GM13976 (cell line): ENCODE data around the gene GSG1L.
A peak's percentile ranks its signal among the peaks of the same experiment; 100 is the strongest.

Experiments used
- DNase-seq: peaks from one replicate; pipeline ENCODE4 v3.0.0; 2012; ENCODE audit warnings: low spot score
- CTCF ChIP-seq: IDR thresholded peaks from 2 replicates; pipeline ENCODE4 v1.5.1; 2012; ENCODE audit warnings: borderline replicate concordance, mild to moderate bottlenecking; ENCODE audit not compliant: insufficient read depth; ENCODE audit errors: extremely low read depth, missing control alignments, control extremely low read depth
- in situ Hi-C: fragments of 300-500 bp; cut with MboI; formaldehyde crosslinking; loops from one replicate; pipeline ENCODE4 v1.12.0; 2022; ENCODE audit warnings: low sequenced_read_pairs, mixed read lengths, inconsistent platforms; ENCODE audit not compliant: unreplicated experiment

GSG1L gene

GRCh38 chr16:27838536-27839175 lies 224.9 kb downstream of the GSG1L start:
- no peak for DNase-seq
- TF ChIP-seq CTCF, result no peak
- in situ Hi-C loops, result no loop called here

DNA sequence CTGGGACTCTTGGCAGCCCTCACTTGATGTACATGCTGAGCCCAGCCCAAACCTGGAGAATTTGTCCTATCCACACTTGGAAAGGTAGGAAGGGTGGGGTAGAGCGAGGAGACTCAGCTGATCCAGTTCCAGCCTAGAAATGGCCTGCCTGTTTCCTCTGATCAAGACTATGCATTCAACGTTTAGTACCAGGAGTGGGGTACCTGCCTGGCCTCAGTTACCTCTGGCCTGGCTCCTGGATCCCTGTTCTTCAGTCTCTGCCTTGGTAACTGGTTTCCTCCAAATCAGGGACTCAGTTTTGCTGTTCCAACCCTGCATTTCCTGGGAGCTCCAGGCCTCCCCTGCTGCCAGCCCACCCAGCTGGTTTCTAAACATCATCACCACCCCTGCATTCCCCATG lies 233.5 kb downstream of the GSG1L start:
- in situ Hi-C loops, result no loop called here
- no peak for TF ChIP-seq CTCF
- DNase-seq, result peak; percentile 3

DNA sequence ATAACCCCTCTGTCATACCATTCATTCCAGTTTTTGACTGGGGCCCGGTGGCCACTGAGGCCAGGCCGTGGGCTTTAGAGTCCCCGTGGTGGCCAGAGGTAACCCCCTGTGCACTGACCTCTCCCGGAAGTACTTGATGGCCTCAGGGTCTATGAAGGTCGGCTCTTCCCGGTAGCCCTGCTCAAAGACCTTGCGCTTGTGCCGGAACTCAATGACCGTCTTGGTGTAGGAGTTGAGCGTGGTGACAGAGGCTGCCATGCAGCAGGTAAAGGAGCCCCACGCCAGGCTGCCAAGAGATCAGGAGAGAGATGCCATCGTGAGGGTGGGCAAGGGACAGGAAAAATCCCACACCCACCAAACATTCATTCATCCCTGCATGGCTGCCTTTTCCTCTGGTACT lies 234.8 kb downstream of the GSG1L start:
- DNase-seq, result peak; percentile 1
- TF ChIP-seq CTCF, result no peak
- in situ Hi-C loops, result no loop called here

DNA sequence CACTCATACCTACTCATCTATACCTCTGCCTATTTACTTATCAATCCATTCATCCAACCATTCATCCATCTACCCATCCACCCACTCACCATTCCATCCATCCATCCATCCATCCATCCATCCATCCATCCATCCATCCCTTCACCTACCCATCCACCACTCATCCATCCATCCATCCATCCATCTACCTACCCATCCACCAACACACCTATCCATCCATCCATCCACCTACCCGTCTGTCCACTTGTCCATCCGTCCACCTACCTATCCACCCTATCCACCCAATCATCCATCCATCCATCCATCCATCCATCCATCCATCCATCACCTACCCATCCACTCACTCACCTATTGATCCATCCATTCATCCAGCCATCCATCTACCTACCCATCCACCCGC lies 235.7 kb downstream of the GSG1L start:
- in situ Hi-C loops, result no loop called here
- no peak for TF ChIP-seq CTCF
- no peak for DNase-seq

DNA sequence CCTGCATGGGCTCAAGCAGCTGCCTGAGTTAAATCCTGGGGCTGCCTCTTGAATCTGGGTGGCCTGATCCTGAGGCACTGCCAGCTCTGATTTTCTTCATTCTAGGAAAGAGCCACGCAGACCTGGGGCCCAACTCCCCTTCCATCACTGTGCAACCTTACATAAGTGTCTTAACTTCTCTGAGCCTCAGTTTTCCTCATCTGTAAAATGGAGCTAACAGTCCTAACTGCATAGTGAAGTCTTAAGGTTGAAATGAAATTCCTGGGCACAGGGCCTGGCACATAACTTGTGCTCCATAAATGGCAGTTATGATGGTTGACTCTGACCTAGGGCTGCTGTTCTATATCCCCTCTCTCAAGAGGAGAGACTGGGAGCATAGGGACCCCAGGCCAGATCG lies 236.6 kb downstream of the GSG1L start:
- DNase-seq, result peak; percentile 1
- in situ Hi-C loops, result no loop called here
- TF ChIP-seq CTCF, result no peak

DNA sequence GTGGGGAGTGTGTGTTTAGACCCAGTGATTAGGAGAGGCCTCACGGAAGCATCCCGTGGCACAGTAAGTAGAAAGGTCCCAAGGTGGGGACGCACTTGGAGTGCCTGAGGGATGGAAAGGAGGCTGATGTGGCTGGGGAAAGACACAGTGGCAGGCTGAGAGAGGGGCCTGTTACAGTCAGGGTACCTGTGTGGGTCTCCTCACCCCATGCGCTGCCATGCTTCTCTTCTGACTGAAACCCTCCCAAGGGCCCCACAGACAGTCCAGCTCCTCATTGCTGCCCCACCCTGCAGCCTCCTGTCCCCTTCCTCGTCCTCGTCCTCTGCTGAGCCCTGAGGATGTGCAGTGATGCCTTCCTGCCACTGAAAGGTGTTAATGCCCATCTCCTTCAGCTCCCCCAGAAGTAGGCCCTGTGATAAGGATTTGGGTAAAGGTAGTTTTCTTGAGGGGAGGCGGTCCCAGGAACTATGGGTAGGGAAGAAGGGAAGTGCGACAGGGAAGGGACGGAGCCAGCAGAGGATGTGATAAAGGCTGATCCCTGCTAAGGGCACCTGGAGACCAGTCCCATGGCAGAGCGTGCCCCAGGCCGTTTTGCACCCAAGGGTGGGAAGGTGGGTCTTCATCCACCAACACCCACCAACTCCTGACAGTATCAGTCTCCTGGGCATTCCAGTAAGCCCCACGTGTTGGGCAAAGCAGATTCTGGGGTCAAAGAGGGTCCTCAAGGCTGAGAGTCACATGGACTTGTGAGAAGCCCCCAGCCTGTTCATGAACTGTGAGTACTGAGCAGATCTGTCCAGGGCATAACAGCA lies 237.2 kb downstream of the GSG1L start:
- TF ChIP-seq CTCF, result no peak
- in situ Hi-C loops, result no loop called here
- DNase-seq, result peak; percentile 1
